SK-N-SH (cell line): ENCODE results near the gene PDPK1.

Experiments used
- EP300 ChIP-seq, 2 experiments: IDR thresholded peaks; 2 replicates each; pipeline versions ENCODE4 v1.4.0 to v1.6.1; 2012; ENCODE audit warnings: borderline replicate concordance in 1 of 2, low read depth in 1 of 2, low read length in 1 of 2
- EZH2phosphoT487 ChIP-seq: fragments of 200-600 bp; sonication (generic); IDR thresholded peaks from 2 replicates; pipeline ENCODE4 v1.6.1; 2017; ENCODE audit warnings: low read depth, mixed run types, mild to moderate bottlenecking, antibody characterized with exemption, moderate library complexity, borderline replicate concordance
- JUND ChIP-seq: IDR thresholded peaks from 2 replicates; pipeline ENCODE4 v1.4.0; 2012
- NFIC ChIP-seq: IDR thresholded peaks from 2 replicates; pipeline ENCODE4 v1.4.0; 2012; ENCODE audit warnings: borderline replicate concordance
- RAD21 ChIP-seq: IDR thresholded peaks from 2 replicates; pipeline ENCODE4 v1.6.1; 2012; ENCODE audit warnings: mild to moderate bottlenecking, low read length
- RCOR1 ChIP-seq: fragments of 150-350 bp; IDR thresholded peaks from 2 replicates; pipeline ENCODE4 v1.6.1; 2017; ENCODE audit warnings: antibody characterized with exemption, low read length
- RFX5 ChIP-seq: IDR thresholded peaks from 2 replicates; pipeline ENCODE4 v1.6.1; 2012; ENCODE audit warnings: mild to moderate bottlenecking, improper control_type of control experiment, low read length
- SMC3 ChIP-seq: IDR thresholded peaks from 2 replicates; pipeline ENCODE4 v1.6.1; 2012; ENCODE audit warnings: low read depth, low read length, improper control_type of control experiment
- TAF1 ChIP-seq: IDR thresholded peaks from 2 replicates; pipeline ENCODE4 v1.6.1; 2012; ENCODE audit warnings: low read depth, mild to moderate bottlenecking, low read length, moderate library complexity, borderline replicate concordance
- TF ChIP-seq, protein P1 (sequence below): IDR thresholded peaks from 2 replicates; pipeline ENCODE4 v1.4.0; 2012; ENCODE audit warnings: low read depth, borderline replicate concordance
- TF ChIP-seq, protein P2 (sequence below): IDR thresholded peaks from 2 replicates; pipeline ENCODE4 v1.4.0; 2012; ENCODE audit warnings: low read depth
- TF ChIP-seq, protein P3 (sequence below): fragments of 200-600 bp; sonication (generic); IDR thresholded peaks from 2 replicates; pipeline ENCODE4 v1.6.1; 2017; ENCODE audit warnings: antibody characterized with exemption, mild to moderate bottlenecking, moderate library complexity
- TF ChIP-seq, protein P4 (sequence below): IDR thresholded peaks from 2 replicates; pipeline ENCODE4 v1.4.0; 2012; ENCODE audit warnings: low read depth, borderline replicate concordance
- TF ChIP-seq, protein P5 (sequence below): IDR thresholded peaks from 2 replicates; pipeline ENCODE4; 2012

DNA sequence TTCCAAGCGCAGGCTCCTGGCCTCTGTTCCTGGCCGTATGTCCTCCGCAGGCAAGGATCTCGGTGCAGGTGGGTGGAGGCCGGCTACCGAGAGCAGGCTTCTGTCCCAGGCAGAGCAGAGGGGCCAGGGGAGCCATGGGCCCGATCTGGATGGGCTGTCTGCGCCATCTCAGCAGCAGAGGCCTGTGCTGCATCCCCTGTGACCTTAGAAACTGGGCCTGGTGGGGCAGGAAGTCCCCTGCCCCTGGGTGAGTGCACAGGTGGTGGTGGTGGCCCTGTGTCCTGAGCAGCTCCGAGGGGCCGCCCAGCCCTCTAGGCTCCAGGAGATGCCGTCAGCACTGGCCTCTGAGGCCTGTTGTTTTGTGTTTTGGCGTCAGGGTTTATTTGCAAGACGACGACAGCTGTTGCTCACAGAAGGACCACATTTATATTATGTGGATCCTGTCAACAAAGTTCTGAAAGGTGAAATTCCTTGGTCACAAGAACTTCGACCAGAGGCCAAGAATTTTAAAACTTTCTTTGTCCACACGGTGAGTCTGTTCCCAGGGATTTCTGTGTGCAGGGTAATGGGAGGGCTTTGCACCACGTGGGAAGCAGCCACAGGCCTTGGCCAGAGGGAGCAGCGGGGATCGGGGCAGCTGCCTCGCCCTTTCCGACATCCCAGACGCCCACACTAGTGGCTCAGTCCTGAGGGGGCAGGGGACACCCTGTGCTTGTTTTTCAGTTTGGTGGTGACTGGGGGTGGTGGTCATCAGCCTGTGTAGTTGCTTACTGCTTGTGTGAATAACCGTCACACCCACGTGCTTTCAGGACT lies 59.1 kb downstream of the PDPK1 start:
- TF ChIP-seq RFX5, result no peak
- TF ChIP-seq, protein P1, sequence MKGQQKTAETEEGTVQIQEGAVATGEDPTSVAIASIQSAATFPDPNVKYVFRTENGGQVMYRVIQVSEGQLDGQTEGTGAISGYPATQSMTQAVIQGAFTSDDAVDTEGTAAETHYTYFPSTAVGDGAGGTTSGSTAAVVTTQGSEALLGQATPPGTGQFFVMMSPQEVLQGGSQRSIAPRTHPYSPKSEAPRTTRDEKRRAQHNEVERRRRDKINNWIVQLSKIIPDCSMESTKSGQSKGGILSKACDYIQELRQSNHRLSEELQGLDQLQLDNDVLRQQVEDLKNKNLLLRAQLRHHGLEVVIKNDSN, result no peak
- TF ChIP-seq EP300 (IDR thresholded peaks at IDR 0.05; ENCODE audit: borderline replicate concordance in 1 of 2, low read depth in 1 of 2, low read length in 1 of 2), result no peak
- TF ChIP-seq, protein P2, sequence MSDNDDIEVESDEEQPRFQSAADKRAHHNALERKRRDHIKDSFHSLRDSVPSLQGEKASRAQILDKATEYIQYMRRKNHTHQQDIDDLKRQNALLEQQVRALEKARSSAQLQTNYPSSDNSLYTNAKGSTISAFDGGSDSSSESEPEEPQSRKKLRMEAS, result no peak
- TF ChIP-seq, protein P3, sequence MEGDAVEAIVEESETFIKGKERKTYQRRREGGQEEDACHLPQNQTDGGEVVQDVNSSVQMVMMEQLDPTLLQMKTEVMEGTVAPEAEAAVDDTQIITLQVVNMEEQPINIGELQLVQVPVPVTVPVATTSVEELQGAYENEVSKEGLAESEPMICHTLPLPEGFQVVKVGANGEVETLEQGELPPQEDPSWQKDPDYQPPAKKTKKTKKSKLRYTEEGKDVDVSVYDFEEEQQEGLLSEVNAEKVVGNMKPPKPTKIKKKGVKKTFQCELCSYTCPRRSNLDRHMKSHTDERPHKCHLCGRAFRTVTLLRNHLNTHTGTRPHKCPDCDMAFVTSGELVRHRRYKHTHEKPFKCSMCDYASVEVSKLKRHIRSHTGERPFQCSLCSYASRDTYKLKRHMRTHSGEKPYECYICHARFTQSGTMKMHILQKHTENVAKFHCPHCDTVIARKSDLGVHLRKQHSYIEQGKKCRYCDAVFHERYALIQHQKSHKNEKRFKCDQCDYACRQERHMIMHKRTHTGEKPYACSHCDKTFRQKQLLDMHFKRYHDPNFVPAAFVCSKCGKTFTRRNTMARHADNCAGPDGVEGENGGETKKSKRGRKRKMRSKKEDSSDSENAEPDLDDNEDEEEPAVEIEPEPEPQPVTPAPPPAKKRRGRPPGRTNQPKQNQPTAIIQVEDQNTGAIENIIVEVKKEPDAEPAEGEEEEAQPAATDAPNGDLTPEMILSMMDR, result no peak
- TF ChIP-seq EZH2phosphoT487, result no peak
- no peak for TF ChIP-seq NFIC
- no peak for TF ChIP-seq TAF1
- no peak for TF ChIP-seq JUND
- no peak for TF ChIP-seq RAD21
- no peak for TF ChIP-seq SMC3
- TF ChIP-seq, protein P4, sequence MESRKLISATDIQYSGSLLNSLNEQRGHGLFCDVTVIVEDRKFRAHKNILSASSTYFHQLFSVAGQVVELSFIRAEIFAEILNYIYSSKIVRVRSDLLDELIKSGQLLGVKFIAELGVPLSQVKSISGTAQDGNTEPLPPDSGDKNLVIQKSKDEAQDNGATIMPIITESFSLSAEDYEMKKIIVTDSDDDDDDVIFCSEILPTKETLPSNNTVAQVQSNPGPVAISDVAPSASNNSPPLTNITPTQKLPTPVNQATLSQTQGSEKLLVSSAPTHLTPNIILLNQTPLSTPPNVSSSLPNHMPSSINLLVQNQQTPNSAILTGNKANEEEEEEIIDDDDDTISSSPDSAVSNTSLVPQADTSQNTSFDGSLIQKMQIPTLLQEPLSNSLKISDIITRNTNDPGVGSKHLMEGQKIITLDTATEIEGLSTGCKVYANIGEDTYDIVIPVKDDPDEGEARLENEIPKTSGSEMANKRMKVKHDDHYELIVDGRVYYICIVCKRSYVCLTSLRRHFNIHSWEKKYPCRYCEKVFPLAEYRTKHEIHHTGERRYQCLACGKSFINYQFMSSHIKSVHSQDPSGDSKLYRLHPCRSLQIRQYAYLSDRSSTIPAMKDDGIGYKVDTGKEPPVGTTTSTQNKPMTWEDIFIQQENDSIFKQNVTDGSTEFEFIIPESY, result no peak
- TF ChIP-seq, protein P5, sequence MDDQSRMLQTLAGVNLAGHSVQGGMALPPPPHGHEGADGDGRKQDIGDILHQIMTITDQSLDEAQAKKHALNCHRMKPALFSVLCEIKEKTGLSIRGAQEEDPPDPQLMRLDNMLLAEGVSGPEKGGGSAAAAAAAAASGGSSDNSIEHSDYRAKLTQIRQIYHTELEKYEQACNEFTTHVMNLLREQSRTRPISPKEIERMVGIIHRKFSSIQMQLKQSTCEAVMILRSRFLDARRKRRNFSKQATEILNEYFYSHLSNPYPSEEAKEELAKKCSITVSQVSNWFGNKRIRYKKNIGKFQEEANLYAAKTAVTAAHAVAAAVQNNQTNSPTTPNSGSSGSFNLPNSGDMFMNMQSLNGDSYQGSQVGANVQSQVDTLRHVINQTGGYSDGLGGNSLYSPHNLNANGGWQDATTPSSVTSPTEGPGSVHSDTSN, result no peak
- TF ChIP-seq RCOR1, result no peak
